ENCODE data around the gene OSBP2. TPM values are rescaled to one million over a fixed set of nuclear protein-coding genes. Genes with fewer than 3 reads are reported as not detected.

The OSBP2 gene
- total RNA-seq, 2 donors from 2014 or later = 3.1 to 16.7 TPM

- H3K4me3 Mint-ChIP-seq = no peak overlapping the region
- H3K27me3 Mint-ChIP-seq = no peaks in the 10 kb centered on the region
- peak overlapping the region; percentile 68 for H3K27ac Mint-ChIP-seq
- peaks cover 9% of the 10 kb centered on the region for H3K4me1 Mint-ChIP-seq
- ATAC-seq (replicated peaks) = no peak
- H3K36me3 Mint-ChIP-seq (ENCODE audit: low read depth) = peaks cover 94% of the 10 kb centered on the region
- H3K9me3 Mint-ChIP-seq = no peaks in the 10 kb centered on the region
Observed at GRCh38 chr22:30933457-30933856, 238.8 kb downstream of the OSBP2 start.

GRCh38 chr22:30934053-30934452 lies 239.4 kb downstream of the OSBP2 start:
- ATAC-seq (replicated peaks) = no peak
- Mint-ChIP-seq H3K9me3 (no peaks in the 10 kb centered on the region), H3K36me3 (ENCODE audit: low read depth) (peaks cover 94% of the 10 kb centered on the region), H3K27ac (peak overlapping the region; percentile 68), H3K27me3 (no peaks in the 10 kb centered on the region), H3K4me3 (no peak overlapping the region), H3K4me1 (peaks cover 9% of the 10 kb centered on the region)

GRCh38 chr22:30940685-30941362 lies 246.2 kb downstream of the OSBP2 start:
- H3K27me3 Mint-ChIP-seq = no peaks in the 10 kb centered on the region
- H3K4me3 Mint-ChIP-seq = peak overlapping the region; percentile 86
- ATAC-seq (replicated peaks) = peak; percentile 82
- peaks cover 35% of the 10 kb centered on the region for H3K4me1 Mint-ChIP-seq
- peak overlapping the region; percentile 96 for H3K27ac Mint-ChIP-seq
- peaks cover 95% of the 10 kb centered on the region for H3K36me3 Mint-ChIP-seq (ENCODE audit: low read depth)
- no peaks in the 10 kb centered on the region for H3K9me3 Mint-ChIP-seq

- H3K4me3 Mint-ChIP-seq = peak overlapping the region; percentile 86
- peak overlapping the region; percentile 96 for H3K27ac Mint-ChIP-seq
- peak; percentile 22 for ATAC-seq (replicated peaks)
- peaks cover 34% of the 10 kb centered on the region for H3K4me1 Mint-ChIP-seq
- H3K9me3 Mint-ChIP-seq = no peaks in the 10 kb centered on the region
- peaks cover 95% of the 10 kb centered on the region for H3K36me3 Mint-ChIP-seq (ENCODE audit: low read depth)
- H3K27me3 Mint-ChIP-seq = no peaks in the 10 kb centered on the region
Observed at GRCh38 chr22:30941363-30941740, 246.7 kb downstream of the OSBP2 start.

GRCh38 chr22:30943368-30943767 lies 248.7 kb downstream of the OSBP2 start:
- Mint-ChIP-seq H3K27me3 (no peaks in the 10 kb centered on the region), H3K4me1 (peaks cover 30% of the 10 kb centered on the region), H3K4me3 (no peak overlapping the region), H3K27ac (peak overlapping the region; percentile 12), H3K9me3 (no peaks in the 10 kb centered on the region), H3K36me3 (ENCODE audit: low read depth) (peaks cover 83% of the 10 kb centered on the region)
- peak; percentile 36 for ATAC-seq (replicated peaks)

GRCh38 chr22:30944986-30945385 lies 250.3 kb downstream of the OSBP2 start:
- Mint-ChIP-seq H3K27ac (peak overlapping the region; percentile 3), H3K36me3 (ENCODE audit: low read depth) (peaks cover 71% of the 10 kb centered on the region), H3K27me3 (no peaks in the 10 kb centered on the region), H3K4me3 (no peak overlapping the region), H3K9me3 (no peaks in the 10 kb centered on the region), H3K4me1 (peaks cover 30% of the 10 kb centered on the region)
- ATAC-seq (replicated peaks) = no peak

GRCh38 chr22:30945653-30946052 lies 251.0 kb downstream of the OSBP2 start:
- no peak for ATAC-seq (replicated peaks)
- Mint-ChIP-seq H3K4me3 (no peak overlapping the region), H3K27ac (peak overlapping the region; percentile 3), H3K9me3 (no peaks in the 10 kb centered on the region), H3K36me3 (ENCODE audit: low read depth) (peaks cover 70% of the 10 kb centered on the region), H3K4me1 (peaks cover 26% of the 10 kb centered on the region), H3K27me3 (no peaks in the 10 kb centered on the region)

- Mint-ChIP-seq H3K4me3 (no peak overlapping the region), H3K27me3 (no peaks in the 10 kb centered on the region), H3K9me3 (no peaks in the 10 kb centered on the region), H3K27ac (peak overlapping the region; percentile 48), H3K4me1 (peaks cover 19% of the 10 kb centered on the region), H3K36me3 (ENCODE audit: low read depth) (peaks cover 63% of the 10 kb centered on the region)
- no peak for ATAC-seq (replicated peaks)
Observed at GRCh38 chr22:30946354-30946753, 251.7 kb downstream of the OSBP2 start.

GRCh38 chr22:30947173-30947815 lies 252.6 kb downstream of the OSBP2 start:
- H3K27ac Mint-ChIP-seq = no peak overlapping the region
- no peak for ATAC-seq (replicated peaks)
- peaks cover 16% of the 10 kb centered on the region for H3K4me1 Mint-ChIP-seq
- no peak overlapping the region for H3K4me3 Mint-ChIP-seq
- peaks cover 54% of the 10 kb centered on the region for H3K36me3 Mint-ChIP-seq (ENCODE audit: low read depth)
- H3K27me3 Mint-ChIP-seq = no peaks in the 10 kb centered on the region
- no peaks in the 10 kb centered on the region for H3K9me3 Mint-ChIP-seq

GRCh38 chr22:30947816-30948454 lies 253.3 kb downstream of the OSBP2 start:
- Mint-ChIP-seq H3K9me3 (no peaks in the 10 kb centered on the region), H3K4me1 (peaks cover 22% of the 10 kb centered on the region), H3K4me3 (no peak overlapping the region), H3K27ac (no peak overlapping the region), H3K36me3 (ENCODE audit: low read depth) (peaks cover 52% of the 10 kb centered on the region), H3K27me3 (no peaks in the 10 kb centered on the region)
- ATAC-seq (replicated peaks) = no peak

- no peak overlapping the region for H3K27ac Mint-ChIP-seq
- H3K27me3 Mint-ChIP-seq = no peaks in the 10 kb centered on the region
- peaks cover 51% of the 10 kb centered on the region for H3K36me3 Mint-ChIP-seq (ENCODE audit: low read depth)
- no peak for ATAC-seq (replicated peaks)
- no peak overlapping the region for H3K4me3 Mint-ChIP-seq
- peaks cover 23% of the 10 kb centered on the region for H3K4me1 Mint-ChIP-seq
- H3K9me3 Mint-ChIP-seq = no peaks in the 10 kb centered on the region
Observed at GRCh38 chr22:30948930-30949342, 254.3 kb downstream of the OSBP2 start.

GRCh38 chr22:30949934-30950660 lies 255.4 kb downstream of the OSBP2 start:
- no peak overlapping the region for H3K4me3 Mint-ChIP-seq
- no peaks in the 10 kb centered on the region for H3K27me3 Mint-ChIP-seq
- ATAC-seq (replicated peaks) = no peak
- no peaks in the 10 kb centered on the region for H3K9me3 Mint-ChIP-seq
- no peak overlapping the region for H3K27ac Mint-ChIP-seq
- peaks cover 12% of the 10 kb centered on the region for H3K4me1 Mint-ChIP-seq
- peaks cover 41% of the 10 kb centered on the region for H3K36me3 Mint-ChIP-seq (ENCODE audit: low read depth)

- Mint-ChIP-seq H3K9me3 (no peaks in the 10 kb centered on the region), H3K36me3 (ENCODE audit: low read depth) (peaks cover 43% of the 10 kb centered on the region), H3K4me1 (peaks cover 16% of the 10 kb centered on the region), H3K4me3 (no peak overlapping the region), H3K27ac (peak overlapping the region; percentile 9), H3K27me3 (no peaks in the 10 kb centered on the region)
- no peak for ATAC-seq (replicated peaks)
Observed at GRCh38 chr22:30953206-30953605, 258.5 kb downstream of the OSBP2 start.

GRCh38 chr22:30955153-30955552 lies 260.5 kb downstream of the OSBP2 start:
- Mint-ChIP-seq H3K4me1 (peaks cover 16% of the 10 kb centered on the region), H3K27me3 (no peaks in the 10 kb centered on the region), H3K9me3 (no peaks in the 10 kb centered on the region), H3K4me3 (no peak overlapping the region), H3K36me3 (ENCODE audit: low read depth) (peaks cover 39% of the 10 kb centered on the region), H3K27ac (no peak overlapping the region)
- ATAC-seq (replicated peaks) = no peak
